Measurements from ENCODE around the gene PDE10A. TPM values are rescaled to one million over a fixed set of nuclear protein-coding genes. Genes with fewer than 3 reads are reported as not detected.
"Not testable (repeated sequence)": the region's sequence is repeated elsewhere in the genome, so short reads cannot be mapped to it uniquely, and the experiment has no call there.

Gene PDE10A
- polyA plus RNA-seq, 1 donor = 6.3 TPM

DNA sequence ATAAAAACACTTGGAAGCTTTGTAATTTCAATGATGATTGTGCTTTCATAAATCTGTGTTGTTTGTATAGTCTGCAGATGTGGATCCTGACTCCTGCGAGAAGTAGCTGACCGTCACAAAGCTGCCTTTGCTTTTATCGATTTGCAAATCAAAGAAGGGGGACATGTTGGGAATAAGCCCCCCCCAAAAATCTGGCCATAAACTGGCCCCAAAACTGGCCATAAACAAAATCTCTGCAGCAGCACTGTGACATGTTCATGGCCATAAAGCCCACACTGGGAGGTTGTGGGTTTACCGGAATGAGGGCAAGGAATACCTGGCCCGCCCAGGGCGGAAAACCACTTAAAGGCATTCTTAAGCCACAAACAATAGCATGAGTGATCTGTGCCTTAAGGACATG is 199.5 kb downstream of the PDE10A start:
- not testable (repeated sequence) for DNase-seq

DNA sequence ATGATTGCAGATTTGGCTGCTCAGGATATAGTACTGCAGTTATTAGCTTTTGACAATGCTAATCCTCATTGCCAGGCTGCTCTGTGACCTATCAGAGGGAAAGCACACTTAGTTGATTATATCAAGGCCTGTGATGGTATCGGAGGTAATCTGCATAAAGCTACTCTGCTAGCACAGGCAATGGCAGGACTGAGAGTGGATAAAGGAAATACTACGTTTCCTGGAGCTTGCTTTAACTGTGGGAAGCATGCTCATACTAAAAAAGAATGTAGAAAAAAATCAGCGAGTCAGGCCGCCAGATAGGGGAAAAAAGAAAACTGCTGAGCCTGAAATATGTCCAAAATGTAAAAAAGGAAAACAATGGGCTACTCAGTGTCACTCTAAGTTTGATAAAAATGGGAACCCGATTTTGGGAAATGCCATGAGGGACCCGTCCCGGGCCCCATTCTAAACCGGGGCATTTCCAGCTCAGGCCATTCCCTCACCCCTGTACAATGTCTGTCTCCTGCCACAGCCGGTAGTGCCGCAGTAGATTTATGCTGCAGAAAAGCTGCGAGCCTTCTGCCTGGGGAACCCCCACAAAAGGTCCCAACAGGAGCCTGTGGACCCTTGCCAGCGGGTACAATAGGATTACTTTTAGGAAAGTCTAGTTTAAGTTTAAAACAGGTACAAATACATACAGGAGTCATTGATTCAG is 203.3 kb downstream of the PDE10A start:
- DNase-seq = not testable (repeated sequence)

DNA sequence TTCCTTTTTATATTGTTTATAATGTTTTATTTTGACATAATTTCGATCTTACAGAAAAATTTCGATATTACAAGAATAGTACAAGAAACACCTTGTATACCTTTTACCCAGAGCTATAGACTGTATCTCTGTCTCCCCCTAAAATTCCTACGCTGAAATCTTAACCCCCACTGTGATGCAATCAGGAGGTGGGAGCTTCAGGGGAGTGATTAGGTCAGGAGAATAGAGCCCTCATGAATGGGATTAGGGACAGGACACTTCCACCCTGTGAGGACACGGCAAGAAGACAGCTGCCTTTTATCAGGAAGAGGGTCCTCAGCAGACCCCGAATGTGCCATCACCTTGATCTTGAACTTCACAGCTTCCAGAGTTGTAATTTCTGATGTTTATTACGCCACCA is 204.9 kb downstream of the PDE10A start:
- no peak for DNase-seq

DNA sequence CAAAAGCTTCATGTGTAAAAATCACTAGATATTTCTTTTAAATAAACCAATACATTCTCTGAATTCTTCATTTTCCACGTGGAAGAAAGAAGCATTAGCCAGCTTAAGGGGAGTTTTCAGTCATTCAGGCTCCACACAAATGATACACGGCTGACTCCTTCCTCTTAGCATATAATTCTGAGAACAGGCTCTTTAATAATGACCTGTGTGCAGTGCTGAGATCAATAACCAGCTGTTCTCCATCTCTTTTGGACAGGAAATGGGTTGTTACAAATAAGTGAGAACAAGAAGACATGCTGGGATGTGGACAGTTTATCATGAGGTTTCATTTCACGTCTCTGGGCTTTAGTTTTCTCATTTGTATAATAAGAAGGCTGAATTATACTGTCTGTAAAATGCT is 206.8 kb downstream of the PDE10A start:
- DNase-seq = no peak

DNA sequence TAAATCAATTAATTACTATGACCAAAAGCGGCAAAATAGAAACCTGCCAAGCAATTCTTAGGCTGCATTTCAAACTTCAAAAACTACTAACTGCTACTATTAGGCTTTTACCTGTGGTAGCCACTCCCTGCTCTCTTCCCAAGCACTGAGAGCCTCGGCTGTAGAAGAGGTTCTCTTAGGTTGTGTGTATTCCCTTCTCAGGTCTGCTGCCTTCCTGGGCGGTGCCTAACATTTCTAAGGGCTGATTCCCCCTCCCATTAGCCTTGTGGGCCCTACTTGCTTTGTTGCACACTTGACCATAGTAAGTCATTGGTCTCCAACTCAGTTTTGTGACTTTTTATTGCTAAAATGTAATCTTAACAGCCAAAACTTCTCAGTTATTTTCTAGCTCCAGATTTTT is 207.6 kb downstream of the PDE10A start:
- no peak for DNase-seq

DNA sequence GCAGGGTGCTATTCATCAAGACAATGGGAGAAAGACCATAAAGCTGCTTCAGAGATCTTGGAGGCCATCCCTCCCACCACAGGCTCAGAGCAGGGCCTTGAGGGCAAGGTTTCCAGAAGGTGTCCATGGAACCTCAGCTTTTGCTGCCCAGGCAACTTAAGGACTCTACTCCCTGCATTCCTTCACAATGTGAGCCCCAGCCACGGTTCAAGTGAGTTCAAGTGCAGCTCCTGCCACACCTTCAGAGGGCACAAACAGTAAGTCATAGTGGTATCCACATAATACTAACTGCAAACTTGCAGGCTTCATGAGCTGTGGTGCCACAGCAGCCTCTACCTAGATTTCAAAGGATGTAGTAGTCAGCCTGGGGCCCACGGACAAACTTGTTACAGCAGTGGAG is 209.6 kb downstream of the PDE10A start:
- DNase-seq = no peak

GRCh38 chr6:165451838-165452237 is 211.2 kb downstream of the PDE10A start:
- DNase-seq = no peak

GRCh38 chr6:165448210-165448609 is 214.8 kb downstream of the PDE10A start:
- DNase-seq = no peak

- DNase-seq = no peak
Measured at GRCh38 chr6:165447141-165447540, 215.9 kb downstream of the PDE10A start.

GRCh38 chr6:165446331-165446730 is 216.7 kb downstream of the PDE10A start:
- no peak for DNase-seq

DNA sequence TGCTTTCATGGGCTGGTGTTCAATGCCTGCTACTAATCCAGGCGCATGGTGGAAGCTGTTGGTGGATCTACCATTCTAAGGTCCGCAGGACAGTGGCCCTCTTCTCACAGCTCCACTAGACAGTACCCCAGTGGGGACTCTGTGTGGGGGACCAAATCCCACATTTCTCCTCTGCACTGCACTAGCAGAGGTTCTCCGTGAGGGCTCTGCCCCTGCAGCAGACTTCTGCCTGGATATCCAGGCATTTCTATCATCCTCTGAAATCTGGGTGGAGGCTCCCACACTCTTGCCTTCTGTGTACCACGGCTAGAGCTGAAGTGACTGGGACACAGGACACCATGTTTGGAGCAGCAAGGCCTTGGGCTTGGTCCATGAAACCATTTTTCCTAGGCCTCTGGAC is 219.6 kb downstream of the PDE10A start:
- no peak for DNase-seq

DNA sequence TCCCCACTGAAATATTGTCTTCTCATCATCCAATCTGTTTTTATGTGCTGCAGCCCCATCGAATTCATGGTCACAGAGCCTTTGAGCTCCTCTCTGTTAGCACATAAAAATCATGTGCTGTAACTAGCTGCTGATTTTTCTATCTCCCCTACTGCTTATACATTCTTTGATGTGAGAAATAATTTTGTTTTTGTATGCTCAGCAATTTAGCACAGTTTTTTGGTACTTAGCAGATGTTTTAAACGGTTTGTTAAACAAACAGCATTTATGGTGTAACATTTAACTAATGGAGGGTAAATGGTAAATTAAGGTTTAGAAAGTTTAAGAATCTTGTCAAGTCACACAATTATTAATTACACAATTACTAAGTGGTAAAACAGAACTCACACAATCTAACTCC is 221.9 kb downstream of the PDE10A start:
- DNase-seq = no peak

DNA sequence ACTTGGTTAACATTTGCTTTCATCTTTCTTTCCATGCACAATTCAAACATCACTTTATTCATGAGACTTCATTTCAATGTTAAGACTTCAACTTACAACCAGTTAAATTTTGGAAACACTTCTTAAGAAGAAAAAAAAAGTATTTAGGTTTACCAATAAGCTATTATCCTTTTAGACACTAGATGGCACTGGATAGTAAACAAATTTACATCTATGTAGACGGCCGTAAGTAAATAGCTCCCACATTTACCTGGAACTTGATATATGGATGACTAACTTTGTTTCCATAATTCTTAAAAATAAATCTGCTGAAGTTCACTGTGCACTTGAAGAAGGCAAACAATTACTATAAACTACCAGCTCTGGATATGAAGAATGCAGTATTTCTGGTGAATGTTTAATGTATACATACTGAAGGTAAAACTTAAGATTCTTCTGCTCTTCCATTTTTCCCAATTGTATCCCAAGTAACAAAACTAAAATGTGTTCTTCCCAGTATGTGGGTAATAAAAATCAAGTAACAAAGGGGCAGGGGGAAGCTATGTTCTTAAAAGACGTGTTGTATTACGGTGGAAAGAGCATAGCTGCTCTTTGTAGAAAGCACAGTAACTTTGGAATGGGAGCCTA is 223.0 kb downstream of the PDE10A start:
- DNase-seq = peak; percentile 53

DNA sequence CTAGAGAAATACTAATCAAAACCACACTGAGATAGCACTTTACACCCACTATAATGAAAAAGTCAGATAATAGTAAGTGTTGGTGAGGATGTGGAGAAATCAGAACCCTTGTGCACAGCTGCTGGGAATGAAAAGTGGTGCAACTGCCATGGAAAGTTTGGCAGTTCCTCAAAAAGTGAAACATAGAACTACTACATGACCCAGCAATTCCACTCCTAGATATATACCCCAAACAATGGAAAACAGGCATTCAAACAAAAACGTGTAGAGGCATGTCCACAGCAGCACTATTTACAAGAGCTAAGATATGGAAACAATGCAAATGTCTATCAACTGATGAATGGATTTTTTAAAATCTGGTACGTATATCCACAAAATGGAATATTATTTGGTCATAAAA is 236.1 kb downstream of the PDE10A start:
- DNase-seq = no peak

- no peak for DNase-seq
Measured at GRCh38 chr6:165422192-165422591, 240.8 kb downstream of the PDE10A start.

GRCh38 chr6:165417278-165417865 is 245.7 kb downstream of the PDE10A start:
- DNase-seq = no peak

DNA sequence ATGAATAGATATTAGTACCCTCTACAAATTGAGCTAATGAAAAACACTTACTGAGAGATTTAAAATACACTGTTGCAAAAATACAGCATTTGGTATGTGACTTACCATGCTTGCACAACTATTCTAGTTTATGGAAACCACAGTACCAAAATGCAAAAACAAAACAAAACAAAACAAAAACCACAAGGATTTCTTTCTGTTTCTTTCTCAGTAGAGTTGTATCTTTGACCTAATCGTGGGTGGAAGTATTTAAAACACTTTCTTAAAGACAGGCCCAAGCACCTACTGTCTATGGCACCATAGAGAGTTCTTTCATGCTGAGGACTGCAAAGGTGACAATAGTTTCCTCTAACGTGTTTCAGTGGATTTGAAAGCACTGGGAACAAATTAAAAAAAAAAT is 258.3 kb downstream of the PDE10A start:
- no peak for DNase-seq

- no peak for DNase-seq
Measured at GRCh38 chr6:165404296-165404695, 258.7 kb downstream of the PDE10A start.

DNA sequence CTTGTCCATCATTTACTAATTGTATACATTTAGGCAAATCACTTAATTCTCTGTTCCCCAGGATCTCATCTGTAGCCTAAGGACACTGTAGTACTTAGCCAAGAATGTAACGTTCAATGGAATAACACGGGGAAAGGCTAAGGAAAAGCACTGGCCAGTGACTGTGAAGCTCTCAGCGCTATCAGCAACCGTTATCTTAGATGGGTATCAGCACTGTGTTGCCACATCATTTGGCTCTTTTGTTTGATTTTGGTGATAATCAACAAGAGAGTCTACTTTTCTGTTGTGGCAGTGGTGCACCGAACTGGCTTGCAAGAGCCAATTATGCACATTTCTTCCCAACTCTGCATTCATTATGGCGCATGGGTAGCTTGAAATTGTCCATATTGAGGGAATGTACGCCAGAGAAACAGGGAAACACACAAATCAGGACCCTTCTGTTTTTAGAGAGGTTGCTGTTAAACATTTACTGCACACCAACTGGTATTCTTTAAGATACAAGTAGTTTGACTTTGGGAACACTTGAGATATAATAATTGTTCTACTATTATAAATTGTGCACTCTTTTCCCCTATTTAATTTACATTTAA is 259.9 kb downstream of the PDE10A start:
- DNase-seq = no peak

- no peak for DNase-seq
Measured at GRCh38 chr6:165401092-165401491, 261.9 kb downstream of the PDE10A start.

GRCh38 chr6:165390475-165390874 is 272.6 kb downstream of the PDE10A start:
- no peak for DNase-seq

- no peak for DNase-seq
Measured at GRCh38 chr6:165389534-165389933, 273.5 kb downstream of the PDE10A start.

DNA sequence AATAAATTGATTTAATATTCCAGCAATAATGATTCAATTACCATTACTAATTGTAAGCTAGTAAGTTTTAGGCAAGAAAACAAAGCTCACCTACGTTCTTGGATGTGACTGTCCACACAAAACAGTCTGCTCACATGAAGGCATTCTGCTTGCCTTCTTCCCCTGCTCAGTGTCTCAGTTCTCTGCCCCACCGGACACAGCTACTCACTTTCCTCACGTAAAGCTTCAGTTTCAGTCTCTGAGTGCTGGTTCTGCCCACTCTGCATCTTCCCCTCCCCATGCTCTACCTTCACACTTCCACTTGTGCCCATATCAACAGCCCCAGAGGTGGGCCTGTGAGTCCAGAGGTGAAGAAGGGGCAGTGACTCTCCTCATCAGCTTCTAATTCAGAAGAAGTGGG is 279.7 kb downstream of the PDE10A start:
- DNase-seq = no peak

- DNase-seq = no peak
Measured at GRCh38 chr6:165376100-165376499, 286.9 kb downstream of the PDE10A start.

Data from hindlimb muscle (tissue), 1 donor.